Measurements from ENCODE around the gene TMED5.

- TF ChIP-seq IKZF3 (tag by site-specific recombination; IDR thresholded peaks at IDR 0.05) (no peak), CTCF (tag by site-specific recombination; IDR thresholded peaks at IDR 0.05) (no peak), ZNF146 (tag by site-specific recombination; IDR thresholded peaks at IDR 0.05) (no peak), ZNF211 (tag by site-specific recombination; IDR thresholded peaks at IDR 0.05; ENCODE audit: low read depth) (no peak), SETDB1 (IDR thresholded peaks at IDR 0.05; ENCODE audit: insufficient read length, low read length) (no peak), ZNF792 (tag by site-specific recombination; IDR thresholded peaks at IDR 0.05) (no peak)
Measured at GRCh38 chr1:93159337-93159736, 20.9 kb downstream of the TMED5 start.
